Skeletal muscle tissue (tissue), 4 donors: ENCODE data around the gene CSF3R. TPM values are rescaled to one million over a fixed set of nuclear protein-coding genes. Genes with fewer than 3 reads are reported as not detected.

Source experiments
- H3K27ac ChIP-seq: one replicate; pipeline ENCODE4 v1.7.0; 2013; ENCODE audit warnings: mild to moderate bottlenecking, low read depth, low read length, inconsistent platforms
- H3K27me3 ChIP-seq, 3 donors: one replicate each; pipeline ENCODE4 v1.7.0; 2013; ENCODE audit warnings: low read length in 3 of 3; ENCODE audit not compliant: control insufficient read depth in 3 of 3, insufficient read depth in 3 of 3
- H3K36me3 ChIP-seq, 3 donors: one replicate each; pipeline ENCODE4 v1.7.0; 2013; ENCODE audit warnings: low read length in 3 of 3; ENCODE audit not compliant: control insufficient read depth in 3 of 3, insufficient read depth in 3 of 3
- H3K4me1 ChIP-seq, 3 donors: one replicate each; pipeline ENCODE4 v1.7.0; 2013; ENCODE audit warnings: low read length in 3 of 3, mild to moderate bottlenecking in 3 of 3; ENCODE audit not compliant: control insufficient read depth in 3 of 3, insufficient read depth in 3 of 3
- H3K4me3 ChIP-seq, 3 donors: one replicate each; pipeline ENCODE4 v1.7.0; 2013; ENCODE audit warnings: low read length in 3 of 3
- H3K9ac ChIP-seq, 3 donors: one replicate each; pipeline ENCODE4 v1.7.0; 2013; ENCODE audit warnings: low read length in 3 of 3, mild to moderate bottlenecking in 3 of 3, moderate library complexity in 2 of 3, low read depth in 1 of 3
- H3K9me3 ChIP-seq, 3 donors: one replicate each; pipeline ENCODE4 v1.7.0; 2013; ENCODE audit warnings: low read length in 3 of 3; ENCODE audit not compliant: control insufficient read depth in 3 of 3
- total RNA-seq: library from RNA; depleted of rRNA; stranded (reverse); fragments of >200 nt; gene quantifications from one replicate; pipeline ENCODE4 v1.2.3, GENCODE V29; 2014
- donor health status: Osteomylitis.

The CSF3R gene
- total RNA-seq, 1 donor from 2014 or later, result 3.7 TPM

DNA sequence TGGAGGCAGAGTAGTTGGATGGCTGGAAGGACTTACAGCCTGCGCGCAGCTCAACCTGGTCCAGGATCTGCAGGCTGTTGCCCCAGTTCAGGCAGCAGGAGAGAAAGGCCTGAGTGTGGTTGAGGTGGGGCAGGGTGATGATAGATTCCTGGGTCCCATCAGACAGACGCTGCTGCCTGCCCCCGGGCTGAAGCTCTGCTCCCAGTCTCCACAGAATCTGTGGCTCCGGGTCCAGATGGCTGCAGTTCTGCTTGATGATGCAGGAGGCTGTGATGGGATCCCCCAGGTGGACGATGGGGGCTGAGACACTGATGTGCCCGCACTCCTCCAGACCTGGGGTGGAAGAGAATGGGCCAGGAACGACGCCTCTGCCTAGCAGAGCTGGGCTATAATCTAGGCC, 7.4 kb downstream of the CSF3R start:
- H3K27me3 ChIP-seq, result peaks cover 1 to 16% (median 4%) of the 10 kb centered on the region in 3 donors

DNA sequence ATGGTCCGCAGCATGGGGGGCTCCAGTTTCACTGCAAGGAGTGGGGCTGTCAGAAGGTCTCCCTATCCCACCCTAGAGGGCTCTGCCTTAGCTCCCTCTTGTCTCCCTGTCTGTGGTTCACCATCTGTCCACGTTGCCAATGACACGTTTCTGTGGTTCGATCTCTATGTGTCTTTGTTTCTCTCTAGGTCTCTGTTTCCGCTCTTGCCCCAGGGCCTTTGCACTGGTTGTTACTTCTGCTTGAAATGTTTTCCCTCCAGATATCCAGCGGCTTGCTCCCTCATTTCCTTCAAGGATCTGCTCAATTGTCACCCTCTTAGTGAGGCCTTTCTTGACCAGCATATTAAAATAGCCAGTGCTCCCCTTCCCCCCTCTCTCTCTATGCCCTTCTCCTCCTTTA, 10.1 kb downstream of the CSF3R start:
- no peak overlapping the region for H3K9ac ChIP-seq

More for the DNA sequence above, 7.4 kb downstream of the CSF3R start:
- Histone ChIP-seq H3K4me3 (no peak overlapping the region), H3K9me3 (no peaks in the 10 kb centered on the region), H3K4me1 (no peaks in the 10 kb centered on the region), H3K9ac (no peak overlapping the region), H3K27ac (no peak overlapping the region), H3K36me3 (no peaks in the 10 kb centered on the region)

DNA sequence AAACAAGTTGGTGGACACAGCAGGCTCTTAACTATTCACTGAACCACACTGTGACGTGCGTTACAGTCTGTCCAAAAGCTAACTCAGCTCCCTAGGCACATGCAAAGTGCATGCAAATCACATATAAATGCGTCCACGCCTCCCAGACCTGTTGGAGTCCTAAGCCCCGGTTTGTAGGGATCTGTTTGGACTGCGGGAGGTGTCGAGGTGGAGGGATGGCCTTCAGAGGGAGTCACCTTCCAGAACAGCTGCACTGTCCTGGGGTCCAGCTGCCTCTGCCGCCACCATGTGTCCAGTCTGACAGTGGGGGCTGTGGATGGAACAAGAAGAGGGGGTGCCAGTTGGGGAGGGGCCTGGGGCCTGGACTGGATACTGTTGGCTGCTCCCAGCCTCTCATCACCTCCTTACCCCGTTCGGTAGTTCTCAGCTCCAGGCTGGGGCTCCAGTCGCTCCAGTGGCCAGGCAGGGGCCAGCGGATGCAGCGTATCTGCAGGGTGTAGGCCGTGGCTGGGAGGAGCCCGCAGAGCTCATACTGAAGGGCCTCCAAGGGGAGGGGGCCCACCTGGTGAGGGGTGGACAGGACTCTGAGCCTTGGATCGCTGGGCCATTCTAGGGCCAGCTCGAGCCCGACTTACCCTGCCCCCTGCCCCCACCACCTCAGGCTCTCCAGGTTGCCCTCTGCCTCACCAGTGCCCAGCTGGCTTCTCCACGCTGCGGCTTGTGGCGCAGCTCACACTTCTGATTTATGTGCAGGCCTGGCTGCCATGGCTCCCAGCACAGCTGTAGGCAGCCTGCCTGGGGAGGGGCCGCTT, 10.7 kb downstream of the CSF3R start:
- H3K9me3 ChIP-seq, result no peaks in the 10 kb centered on the region
- no peaks in the 10 kb centered on the region for H3K36me3 ChIP-seq
- H3K9ac ChIP-seq, result no peak overlapping the region
- peaks cover 0 to 6% (median 0%) of the 10 kb centered on the region in 3 donors for H3K27me3 ChIP-seq
- no peaks in the 10 kb centered on the region for H3K4me1 ChIP-seq
- H3K4me3 ChIP-seq, result no peak overlapping the region
- H3K27ac ChIP-seq, result no peak overlapping the region

More for the DNA sequence above, 10.1 kb downstream of the CSF3R start:
- Histone ChIP-seq H3K27me3 (peaks cover 0 to 6% (median 0%) of the 10 kb centered on the region in 3 donors), H3K4me3 (no peak overlapping the region), H3K9me3 (no peaks in the 10 kb centered on the region), H3K4me1 (no peaks in the 10 kb centered on the region), H3K36me3 (no peaks in the 10 kb centered on the region), H3K27ac (no peak overlapping the region)

DNA sequence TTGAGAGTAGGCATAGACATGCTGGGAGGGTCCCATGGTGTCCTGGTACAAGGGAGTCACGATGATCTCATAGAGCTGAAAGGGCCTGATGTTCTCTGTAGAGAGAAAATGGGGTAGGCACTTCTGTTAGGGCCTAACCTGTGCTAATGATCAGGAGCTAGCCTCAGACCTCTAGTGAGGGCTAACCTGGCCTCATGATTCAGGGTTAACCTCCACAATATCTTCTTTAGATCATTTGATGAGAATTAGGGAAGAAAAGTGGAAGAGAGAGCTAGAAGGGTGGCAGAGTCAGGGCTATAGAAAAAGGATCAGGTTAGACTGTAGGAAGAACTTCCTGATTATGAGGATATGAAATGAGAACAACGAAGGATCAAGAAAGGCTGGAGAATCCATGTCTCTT, 13.6 kb downstream of the CSF3R start:
- Histone ChIP-seq H3K27me3 (peaks cover 0 to 3% (median 0%) of the 10 kb centered on the region in 3 donors), H3K4me1 (peaks cover 0 to 5% (median 4%) of the 10 kb centered on the region in 3 donors), H3K9me3 (no peaks in the 10 kb centered on the region), H3K27ac (no peak overlapping the region), H3K36me3 (no peaks in the 10 kb centered on the region), H3K9ac (no peak overlapping the region), H3K4me3 (no peak overlapping the region)

DNA sequence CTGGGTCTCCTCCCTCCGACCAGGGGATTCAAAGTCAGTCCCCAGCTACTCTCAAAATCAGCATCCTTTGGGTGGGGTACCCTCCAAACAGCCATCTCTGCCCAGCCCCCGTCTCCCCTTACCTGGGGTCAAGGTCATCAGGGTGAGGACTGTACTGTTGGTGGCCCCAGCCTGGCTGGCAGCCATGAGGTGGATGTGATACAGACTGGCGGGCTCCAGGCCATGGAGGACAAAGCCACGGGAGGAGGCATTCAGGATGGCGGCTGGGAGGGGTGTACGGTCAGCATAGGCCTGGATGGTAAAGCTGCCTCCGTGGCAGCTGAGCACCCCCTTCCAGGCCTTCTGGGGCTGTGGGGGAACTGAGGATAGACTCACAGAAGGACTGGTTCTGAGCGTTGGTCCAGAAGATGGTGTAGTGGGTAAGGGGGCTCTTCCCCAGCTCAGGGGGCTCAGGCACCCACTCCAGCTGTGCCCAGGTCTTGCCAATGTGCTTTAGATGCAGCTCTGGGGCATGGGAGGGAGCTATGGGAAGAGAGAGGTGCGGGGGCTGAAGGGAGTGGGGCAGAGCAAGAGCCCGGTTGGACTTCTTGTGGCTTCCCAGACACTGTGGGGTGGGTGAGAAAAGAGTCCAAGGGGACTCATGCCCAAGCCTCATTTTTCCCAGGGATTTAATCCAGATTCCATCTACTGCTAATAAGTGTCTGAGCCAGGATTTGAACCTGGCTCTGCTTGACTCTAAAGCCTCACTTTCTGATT, 14.8 kb downstream of the CSF3R start:
- H3K36me3 ChIP-seq, result no peaks in the 10 kb centered on the region
- H3K4me1 ChIP-seq, result peaks cover 7 to 12% (median 11%) of the 10 kb centered on the region in 3 donors
- H3K9me3 ChIP-seq, result no peaks in the 10 kb centered on the region
- no peak overlapping the region for H3K4me3 ChIP-seq
- no peak overlapping the region for H3K27ac ChIP-seq
- no peaks in the 10 kb centered on the region for H3K27me3 ChIP-seq
- no peak overlapping the region for H3K9ac ChIP-seq

DNA sequence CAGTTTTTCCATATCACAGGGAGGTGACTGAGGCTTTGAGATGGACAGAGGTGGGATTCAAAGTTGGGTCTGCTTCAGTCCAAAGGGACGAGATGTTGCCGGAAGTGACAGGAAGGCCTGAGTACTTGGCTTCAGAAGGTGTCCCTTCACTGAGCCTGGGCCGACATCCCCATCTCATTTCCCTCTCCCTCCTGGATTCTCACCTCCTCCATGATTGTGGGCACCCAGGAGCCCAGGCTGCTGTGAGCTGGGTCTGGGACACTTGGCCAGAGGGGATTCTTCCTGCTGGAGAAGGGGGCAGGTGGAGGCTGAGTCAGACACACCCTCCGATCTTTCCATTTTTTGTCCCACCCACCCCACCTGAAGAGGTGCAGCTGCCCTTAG, 15.7 kb downstream of the CSF3R start:
- H3K9me3 ChIP-seq, result no peaks in the 10 kb centered on the region

DNA sequence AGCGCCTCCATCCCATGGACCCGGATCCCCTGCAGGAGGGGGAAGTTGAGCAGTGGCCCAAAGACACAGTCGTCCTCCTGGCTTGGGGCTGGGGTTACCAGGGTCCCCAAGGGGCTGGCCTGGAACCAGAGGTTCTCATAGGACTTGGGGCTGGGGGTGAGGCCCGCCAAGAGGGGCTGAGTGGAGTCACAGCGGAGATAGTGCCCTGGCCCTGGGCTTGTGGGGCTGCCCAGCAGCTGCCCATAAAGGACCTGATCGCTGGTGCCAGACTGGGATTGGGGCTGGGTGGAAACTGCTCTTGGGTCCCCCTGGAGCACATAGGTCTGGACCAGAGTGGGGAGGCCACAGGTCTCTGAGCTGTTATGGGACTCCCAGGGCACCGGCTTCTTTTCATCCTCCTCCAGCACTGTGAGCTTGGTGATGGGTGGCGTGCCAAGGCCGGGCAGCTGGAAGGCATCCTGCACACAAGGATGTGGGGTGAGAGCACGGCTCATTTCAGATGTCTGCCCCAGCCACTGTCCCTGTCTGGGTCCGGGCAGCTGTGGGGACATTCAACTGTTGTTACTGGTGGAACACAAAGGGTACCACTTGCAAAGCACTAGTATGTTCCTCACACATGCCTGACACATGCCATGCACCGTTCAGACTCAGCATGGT, 16.2 kb downstream of the CSF3R start:
- peaks cover 11 to 15% (median 12%) of the 10 kb centered on the region in 3 donors for H3K4me1 ChIP-seq
- H3K27ac ChIP-seq, result no peak overlapping the region
- no peaks in the 10 kb centered on the region for H3K9me3 ChIP-seq
- no peak overlapping the region for H3K9ac ChIP-seq
- H3K27me3 ChIP-seq, result no peaks in the 10 kb centered on the region
- H3K36me3 ChIP-seq, result peaks cover 9 to 10% (median 10%) of the 10 kb centered on the region in 3 donors
- H3K4me3 ChIP-seq, result no peak overlapping the region

More for the DNA sequence above, 15.7 kb downstream of the CSF3R start:
- H3K4me1 ChIP-seq, result peaks cover 11 to 12% (median 12%) of the 10 kb centered on the region in 3 donors
- H3K4me3 ChIP-seq, result no peak overlapping the region
- H3K27me3 ChIP-seq, result no peaks in the 10 kb centered on the region
- H3K27ac ChIP-seq, result no peak overlapping the region
- peaks cover 4 to 5% (median 5%) of the 10 kb centered on the region in 3 donors for H3K36me3 ChIP-seq
- H3K9ac ChIP-seq, result no peak overlapping the region

DNA sequence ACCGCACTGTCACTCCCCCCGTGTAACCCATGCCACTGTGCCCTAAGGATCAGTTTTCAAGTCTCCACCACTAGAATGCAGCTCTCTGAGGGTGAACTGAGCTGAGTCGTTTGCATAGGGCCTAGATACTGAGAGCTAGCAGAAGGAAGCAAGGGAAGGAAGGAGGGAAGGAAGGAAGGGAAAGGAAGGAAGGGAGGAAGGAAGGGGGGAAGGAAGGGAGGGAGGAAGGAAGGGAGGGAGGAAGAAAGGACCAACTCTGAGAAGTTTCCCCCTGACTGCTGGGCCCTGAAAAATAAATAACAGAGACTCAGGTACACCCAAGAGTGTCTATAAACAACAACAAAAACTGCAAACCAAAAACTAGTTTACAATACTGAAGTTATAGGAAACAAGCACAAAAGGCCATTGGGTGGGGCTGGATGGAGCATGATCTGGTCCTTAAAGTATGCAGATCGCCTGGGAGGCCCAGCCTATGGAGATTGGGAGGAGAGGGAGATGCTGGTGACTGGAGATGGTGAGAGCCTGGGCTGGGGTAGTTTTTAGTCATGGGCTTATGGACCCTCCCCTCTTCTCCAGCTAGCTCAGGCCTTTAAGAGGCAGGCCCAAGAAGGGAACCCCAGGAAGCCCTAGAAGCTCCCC, 16.9 kb downstream of the CSF3R start:
- Histone ChIP-seq H3K4me1 (peaks cover 11 to 15% (median 12%) of the 10 kb centered on the region in 3 donors), H3K36me3 (peaks cover 15 to 17% (median 16%) of the 10 kb centered on the region in 3 donors)

DNA sequence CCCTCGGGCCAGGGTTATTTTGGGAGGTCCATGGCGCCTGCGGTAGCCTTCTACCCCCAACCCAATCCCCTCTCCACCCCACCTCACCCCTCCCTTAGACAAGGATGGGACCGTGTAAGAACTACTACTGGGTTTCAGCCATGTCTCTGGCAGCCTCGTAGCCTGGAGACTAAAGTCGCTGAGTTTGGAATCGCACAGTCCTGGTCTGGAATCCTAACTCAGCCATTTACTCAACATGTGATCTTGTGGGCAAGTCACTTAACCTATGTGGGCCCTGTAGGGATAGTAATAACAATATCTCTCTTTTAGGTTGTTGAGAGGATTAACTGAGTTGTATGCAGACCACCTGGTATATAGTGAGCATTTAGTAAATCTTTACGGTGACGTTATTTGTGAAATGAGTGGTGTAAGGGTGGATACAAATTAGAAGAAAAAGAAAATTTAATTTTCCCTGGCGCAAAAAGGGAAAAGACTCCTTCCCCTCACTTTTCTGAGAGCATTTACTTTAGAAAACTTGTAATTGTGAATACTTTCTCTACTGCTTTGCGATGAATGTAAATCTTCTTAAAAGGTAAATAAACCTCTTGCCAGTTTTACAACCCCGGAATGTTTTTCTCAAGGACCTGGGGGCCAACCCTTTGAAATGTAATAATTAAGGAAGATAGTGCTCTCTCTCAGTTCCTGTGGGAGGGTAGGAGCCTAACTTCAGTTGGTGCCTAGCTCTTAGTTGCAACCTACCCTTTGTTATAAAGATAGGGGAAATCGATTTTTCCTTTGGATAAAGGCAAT, 17.9 kb downstream of the CSF3R start:
- Histone ChIP-seq H3K36me3 (peaks cover 23 to 27% (median 24%) of the 10 kb centered on the region in 3 donors), H3K27me3 (no peaks in the 10 kb centered on the region)

More for the DNA sequence above, 16.9 kb downstream of the CSF3R start:
- H3K27ac ChIP-seq, result no peak overlapping the region
- no peak overlapping the region for H3K9ac ChIP-seq
- H3K4me3 ChIP-seq, result no peak overlapping the region
- no peaks in the 10 kb centered on the region for H3K9me3 ChIP-seq
- H3K27me3 ChIP-seq, result no peaks in the 10 kb centered on the region

More for the DNA sequence above, 17.9 kb downstream of the CSF3R start:
- peak overlapping the region; percentile 94 for H3K27ac ChIP-seq
- H3K9ac ChIP-seq, result peak overlapping the region; percentile 78 to 95 (median 82)
- peaks cover 11 to 15% (median 12%) of the 10 kb centered on the region in 3 donors for H3K4me1 ChIP-seq
- no peaks in the 10 kb centered on the region for H3K9me3 ChIP-seq
- H3K4me3 ChIP-seq, result peak overlapping the region; percentile 73 to 99 (median 82)
